GM18870 (cell line): ENCODE measurements around the gene MYO5B.
"Not testable (repeated sequence)": the region's sequence is repeated elsewhere in the genome, so short reads cannot be mapped to it uniquely, and the experiment has no call there.

Source experiments
- ATAC-seq: cut with Tn5 transposase; IDR thresholded peaks from one replicate; pipeline ENCODE4 v1.9.1; 2021; ENCODE audit warnings: moderate library complexity; ENCODE audit not compliant: unreplicated experiment

MYO5B gene

GRCh38 chr18:49811151-49811938 lies 383.6 kb downstream of the MYO5B start:
- no peak for ATAC-seq

- not testable (repeated sequence) for ATAC-seq
These were observed 386.3 kb downstream of the MYO5B start for GRCh38 chr18:49808553-49809191.

- no peak for ATAC-seq
These were observed 390.9 kb downstream of the MYO5B start for GRCh38 chr18:49804096-49804495.

- no peak for ATAC-seq
These were observed 392.3 kb downstream of the MYO5B start for GRCh38 chr18:49802623-49803022.

GRCh38 chr18:49800491-49800890 lies 394.5 kb downstream of the MYO5B start:
- ATAC-seq: not testable (repeated sequence)

- not testable (repeated sequence) for ATAC-seq
These were observed 395.1 kb downstream of the MYO5B start for GRCh38 chr18:49799806-49800205.

GRCh38 chr18:49798001-49798400 lies 396.9 kb downstream of the MYO5B start:
- no peak for ATAC-seq

- ATAC-seq: no peak
These were observed 399.1 kb downstream of the MYO5B start for GRCh38 chr18:49795612-49796552.

- no peak for ATAC-seq
These were observed 400.2 kb downstream of the MYO5B start for GRCh38 chr18:49794743-49795142.

GRCh38 chr18:49789560-49790134 lies 405.3 kb downstream of the MYO5B start:
- ATAC-seq: not testable (repeated sequence)

GRCh38 chr18:49788327-49788898 lies 406.5 kb downstream of the MYO5B start:
- no peak for ATAC-seq

- no peak for ATAC-seq
These were observed 408.8 kb downstream of the MYO5B start for GRCh38 chr18:49786019-49786720.

- no peak for ATAC-seq
These were observed 410.3 kb downstream of the MYO5B start for GRCh38 chr18:49784427-49785185.

GRCh38 chr18:49783631-49784030 lies 411.3 kb downstream of the MYO5B start:
- ATAC-seq: not testable (repeated sequence)

GRCh38 chr18:49778826-49779465 lies 416.0 kb downstream of the MYO5B start:
- ATAC-seq: no peak
